ENCODE results near the gene CYP2J2. TPM values are rescaled to one million over a fixed set of nuclear protein-coding genes. Genes with fewer than 3 reads are reported as not detected.
"Not testable (repeated sequence)": the region's sequence is repeated elsewhere in the genome, so short reads cannot be mapped to it uniquely, and the experiment has no call there.

Gene CYP2J2
- total RNA-seq, 1 donor from 2014 or later, result 0.32 TPM

- no peak for TF ChIP-seq CTCF (IDR thresholded peaks at IDR 0.05)
- Mint-ChIP-seq H3K27me3 (ENCODE audit: low read depth) (peaks cover 2% of the 10 kb centered on the region), H3K4me1 (ENCODE audit: low read depth) (no peaks in the 10 kb centered on the region), H3K9me3 (ENCODE audit: low read depth) (peaks cover 4% of the 10 kb centered on the region), H3K4me3 (ENCODE audit: unreplicated experiment) (no peak overlapping the region), H3K36me3 (ENCODE audit: low read depth) (peaks cover 2% of the 10 kb centered on the region), H3K27ac (ENCODE audit: unreplicated experiment) (no peak overlapping the region)
- no peak for DNase-seq (ENCODE audit: low spot score)
These were observed 68.8 kb downstream of the CYP2J2 start for GRCh38 chr1:59857679-59858354.

- Mint-ChIP-seq H3K27ac (ENCODE audit: unreplicated experiment) (no peak overlapping the region), H3K9me3 (ENCODE audit: low read depth) (peaks cover 4% of the 10 kb centered on the region), H3K36me3 (ENCODE audit: low read depth) (peaks cover 2% of the 10 kb centered on the region), H3K27me3 (ENCODE audit: low read depth) (peaks cover 2% of the 10 kb centered on the region), H3K4me3 (ENCODE audit: unreplicated experiment) (no peak overlapping the region), H3K4me1 (ENCODE audit: low read depth) (no peaks in the 10 kb centered on the region)
- no peak for TF ChIP-seq CTCF (IDR thresholded peaks at IDR 0.05)
- no peak for DNase-seq (ENCODE audit: low spot score)
These were observed 69.7 kb downstream of the CYP2J2 start for GRCh38 chr1:59856725-59857338.

- DNase-seq (ENCODE audit: low spot score); H3K36me3 Mint-ChIP-seq (ENCODE audit: low read depth); H3K27ac Mint-ChIP-seq (ENCODE audit: unreplicated experiment); H3K9me3 Mint-ChIP-seq (ENCODE audit: low read depth); H3K4me1 Mint-ChIP-seq (ENCODE audit: low read depth); H3K27me3 Mint-ChIP-seq (ENCODE audit: low read depth); H3K4me3 Mint-ChIP-seq (ENCODE audit: unreplicated experiment): not testable (repeated sequence)
These were observed 71.3 kb downstream of the CYP2J2 start for GRCh38 chr1:59855297-59855696.

GRCh38 chr1:59852117-59852516, 74.5 kb downstream of the CYP2J2 start:
- H3K36me3 Mint-ChIP-seq (ENCODE audit: low read depth), result peaks cover 2% of the 10 kb centered on the region
- H3K4me1 Mint-ChIP-seq (ENCODE audit: low read depth), result no peaks in the 10 kb centered on the region
- no peak overlapping the region for H3K4me3 Mint-ChIP-seq (ENCODE audit: unreplicated experiment)
- no peak for TF ChIP-seq CTCF (IDR thresholded peaks at IDR 0.05)
- H3K27me3 Mint-ChIP-seq (ENCODE audit: low read depth), result peaks cover 22% of the 10 kb centered on the region
- peaks cover 11% of the 10 kb centered on the region for H3K9me3 Mint-ChIP-seq (ENCODE audit: low read depth)
- no peak overlapping the region for H3K27ac Mint-ChIP-seq (ENCODE audit: unreplicated experiment)
- DNase-seq (ENCODE audit: low spot score), result no peak

- Mint-ChIP-seq H3K4me1 (ENCODE audit: low read depth) (no peaks in the 10 kb centered on the region), H3K9me3 (ENCODE audit: low read depth) (peaks cover 7% of the 10 kb centered on the region), H3K27me3 (ENCODE audit: low read depth) (peaks cover 49% of the 10 kb centered on the region), H3K36me3 (ENCODE audit: low read depth) (no peaks in the 10 kb centered on the region), H3K4me3 (ENCODE audit: unreplicated experiment) (no peak overlapping the region), H3K27ac (ENCODE audit: unreplicated experiment) (no peak overlapping the region)
- TF ChIP-seq CTCF (IDR thresholded peaks at IDR 0.05), result no peak
- no peak for DNase-seq (ENCODE audit: low spot score)
These were observed 79.7 kb downstream of the CYP2J2 start for GRCh38 chr1:59846895-59847282.
